Left ventricle myocardium superior (tissue), 1 donor: ENCODE measurements around the gene CLIC3. TPM values are rescaled to one million over a fixed set of nuclear protein-coding genes. Genes with fewer than 3 reads are reported as not detected.

Experiments used
- ATAC-seq: fragments of 200-7000 bp; cut with Tn5 transposase; one replicate; pipeline ENCODE4 v1.9.1; 2020; ENCODE audit warnings: mild to moderate bottlenecking, moderate library complexity
- DNase-seq: peaks from one replicate; pipeline ENCODE4 v3.0.0-alpha.2; 2020
- intact Hi-C: fragments of 100-400 bp; cut with micrococcal nuclease; formaldehyde crosslinking; loops from one replicate; pipeline ENCODE4 v1.11.0; 2022
- total RNA-seq: library from RNA; stranded (reverse); fragmentation: NEBNext Ultra II Directional; extraction: Animal tissue kit (Norgen Biotek cat#: 25700); gene quantifications from one replicate; pipeline ENCODE4 v1.2.1, GENCODE V29; 2021
- donor health status: DM: no; HTN: yes; CAD: no; lungs with severe emphysema.

The CLIC3 gene
- total RNA-seq, 1 donor from 2014 or later, result 1.7 TPM

GRCh38 chr9:136960212-136960937, 36.0 kb downstream of the CLIC3 start:
- no peak for DNase-seq
- no peak for ATAC-seq
- intact Hi-C loops, result no loop called here

DNA sequence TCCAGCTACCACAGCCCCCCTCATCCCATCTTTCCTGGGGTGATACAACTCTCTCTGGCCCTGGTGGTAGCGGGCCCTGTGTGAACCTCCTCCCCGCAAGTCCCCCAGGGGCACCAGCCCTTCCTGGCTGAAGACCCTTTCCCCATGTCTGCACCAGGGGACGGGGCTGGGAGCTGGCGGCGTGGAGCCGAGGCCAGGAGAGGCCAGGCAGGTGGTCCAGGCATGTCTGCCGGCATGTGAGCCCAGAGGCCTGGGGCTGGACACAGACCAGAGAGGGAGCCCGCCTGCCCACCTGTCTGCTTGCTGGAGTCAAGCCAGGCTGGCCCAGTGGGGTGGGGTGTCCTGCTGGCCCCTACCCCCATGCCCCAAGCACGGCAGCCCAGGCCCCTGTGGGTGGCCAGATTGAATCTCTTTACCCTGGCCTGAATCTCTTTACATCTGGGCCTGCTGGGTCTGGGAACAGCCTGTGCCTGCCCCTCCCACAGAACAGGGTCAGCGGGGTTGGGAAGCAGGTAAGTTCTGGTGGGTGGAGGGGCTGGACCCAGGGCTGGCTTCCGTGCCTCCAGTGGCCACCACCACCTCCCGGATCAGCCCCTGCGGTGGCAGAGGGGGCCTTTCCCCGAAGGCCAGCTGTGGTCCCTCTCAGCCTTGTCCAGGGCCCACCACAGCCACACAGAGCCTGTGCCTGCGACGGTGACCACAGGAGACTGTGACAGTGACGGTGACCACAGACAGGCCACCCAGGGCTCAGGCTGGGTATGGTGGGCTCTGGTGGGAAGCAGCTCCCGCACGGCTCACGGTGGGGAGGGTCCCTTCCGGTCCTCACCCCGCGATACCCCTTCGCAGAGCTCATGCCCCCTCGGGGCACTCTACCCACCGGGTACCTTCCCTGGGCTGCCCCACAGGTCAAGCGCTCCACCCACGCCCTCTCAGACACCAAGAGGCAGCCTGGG, 37.2 kb downstream of the CLIC3 start:
- DNase-seq (no peak), ATAC-seq (no peak)
- intact Hi-C loops, result no loop called here

- intact Hi-C loops, result no loop called here
- no peak for ATAC-seq
- DNase-seq, result no peak
These were observed 37.9 kb downstream of the CLIC3 start for GRCh38 chr9:136958473-136958872.

DNA sequence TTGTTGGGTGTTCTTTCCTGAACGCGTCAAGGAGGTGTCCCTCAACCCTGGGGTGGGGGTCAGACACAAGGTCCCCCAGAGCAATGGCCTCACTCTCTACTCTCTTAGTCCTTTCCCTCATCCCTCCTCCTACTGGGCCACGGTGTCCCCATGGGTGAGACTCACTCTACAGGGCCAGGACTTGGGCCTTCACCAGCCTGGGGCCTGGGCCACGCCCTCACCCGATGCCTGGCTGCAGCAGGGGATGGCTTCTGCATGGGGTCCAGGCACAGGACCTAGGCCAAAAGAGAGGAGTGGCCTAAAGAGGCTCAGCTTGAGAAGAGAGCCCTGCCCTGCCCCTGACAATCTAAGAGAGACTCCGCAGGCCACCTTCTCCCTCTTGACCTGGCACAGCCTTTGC, 38.5 kb downstream of the CLIC3 start:
- intact Hi-C loops, result no loop called here
- no peak for ATAC-seq
- no peak for DNase-seq

DNA sequence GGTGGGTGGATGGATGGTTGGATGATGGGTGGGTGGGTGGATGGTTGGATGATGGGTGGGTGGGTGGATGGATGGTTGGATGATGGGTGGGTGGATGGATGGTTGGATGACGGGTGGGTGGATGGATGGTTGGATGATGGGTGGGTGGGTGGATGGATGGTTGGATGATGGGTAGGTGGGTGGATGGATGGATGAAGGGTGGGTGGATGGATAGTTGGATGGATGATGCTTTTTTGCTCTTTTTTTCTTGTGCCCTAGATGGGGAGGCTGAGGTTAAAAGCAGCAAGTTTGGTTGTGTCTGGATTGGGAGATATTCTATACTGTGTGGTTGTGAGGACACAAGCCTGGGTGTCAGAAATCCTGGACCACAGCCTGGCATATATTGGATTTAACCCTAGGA, 38.9 kb downstream of the CLIC3 start:
- intact Hi-C loops, result no loop called here
- ATAC-seq (no peak), DNase-seq (no peak)

DNA sequence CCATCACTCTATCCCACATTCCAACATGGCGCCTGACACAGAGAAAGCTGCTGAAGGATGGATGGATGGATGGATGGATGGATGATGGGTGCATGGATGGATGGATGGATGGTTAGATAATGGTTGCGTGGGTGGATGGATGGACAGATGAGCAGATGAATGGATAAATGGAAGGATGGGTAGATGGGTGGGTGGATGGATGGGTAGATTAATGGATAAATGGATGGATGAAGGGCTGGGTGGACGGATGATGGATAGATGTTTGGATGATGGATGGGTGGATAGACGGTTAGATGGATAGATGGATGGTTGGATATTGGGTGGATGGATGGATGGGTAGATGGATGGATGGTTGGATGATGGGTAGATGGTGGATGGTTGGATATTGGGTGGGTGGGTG, 39.8 kb downstream of the CLIC3 start:
- no peak for DNase-seq
- intact Hi-C loops, result no loop called here
- ATAC-seq, result no peak

DNA sequence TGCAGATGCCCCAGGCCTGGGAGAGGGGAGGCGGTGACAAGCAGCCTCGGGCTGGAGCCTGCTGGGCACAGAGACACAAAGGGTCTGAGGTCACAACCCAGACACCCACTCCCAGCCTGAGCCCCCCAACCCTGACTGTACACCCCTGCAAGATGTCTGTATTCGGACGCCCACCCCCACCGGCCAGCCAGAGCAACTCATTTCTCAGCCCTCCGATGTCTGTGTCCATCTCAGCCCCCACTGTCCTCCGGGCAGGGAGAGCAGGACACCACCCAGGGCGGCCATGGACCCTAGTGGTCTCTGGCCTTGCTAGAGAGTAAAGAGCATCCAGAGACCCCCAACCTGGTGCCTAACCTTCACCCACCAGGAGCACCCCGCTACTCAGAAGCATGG, 40.4 kb downstream of the CLIC3 start:
- peak; percentile 20 for DNase-seq
- intact Hi-C loops, result no loop called here
- ATAC-seq, result no peak

DNA sequence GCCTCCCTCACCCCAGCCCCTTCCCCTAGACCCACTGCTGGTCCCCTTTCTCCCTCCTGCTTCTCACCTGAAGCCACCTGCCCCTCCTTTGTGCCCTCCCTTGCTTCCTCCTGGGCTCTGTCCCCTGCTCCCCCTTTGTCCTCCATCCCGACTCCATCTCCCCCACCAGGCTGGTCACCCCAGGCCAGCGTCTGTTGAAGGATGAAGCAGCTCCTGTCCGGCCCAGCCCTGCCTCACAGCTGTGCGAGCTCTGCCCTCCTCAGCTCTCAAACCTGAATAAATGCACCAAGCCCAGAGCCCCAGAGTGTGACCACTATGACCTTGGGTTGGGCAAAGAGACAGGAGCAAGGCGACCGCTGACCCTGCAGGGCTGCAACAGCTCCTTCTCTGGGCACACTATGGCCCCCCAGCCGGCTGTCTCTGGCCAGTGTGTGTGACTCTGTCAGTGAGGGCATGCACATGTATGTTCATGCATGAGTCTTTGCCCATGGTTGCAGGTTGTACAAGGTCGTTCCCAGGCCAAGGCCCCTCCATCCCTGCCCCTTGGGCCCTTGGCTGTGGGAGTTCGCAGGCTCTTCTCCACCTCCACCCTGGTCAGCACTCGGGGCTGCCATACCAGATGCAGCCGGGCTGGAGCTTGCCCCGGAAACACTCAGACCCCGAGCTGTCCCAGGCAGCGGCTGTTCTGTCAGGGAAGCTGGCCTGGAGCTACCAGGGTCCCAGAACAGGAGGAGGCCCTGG, 41.0 kb downstream of the CLIC3 start:
- no peak for DNase-seq
- intact Hi-C loops, result no loop called here
- no peak for ATAC-seq

DNA sequence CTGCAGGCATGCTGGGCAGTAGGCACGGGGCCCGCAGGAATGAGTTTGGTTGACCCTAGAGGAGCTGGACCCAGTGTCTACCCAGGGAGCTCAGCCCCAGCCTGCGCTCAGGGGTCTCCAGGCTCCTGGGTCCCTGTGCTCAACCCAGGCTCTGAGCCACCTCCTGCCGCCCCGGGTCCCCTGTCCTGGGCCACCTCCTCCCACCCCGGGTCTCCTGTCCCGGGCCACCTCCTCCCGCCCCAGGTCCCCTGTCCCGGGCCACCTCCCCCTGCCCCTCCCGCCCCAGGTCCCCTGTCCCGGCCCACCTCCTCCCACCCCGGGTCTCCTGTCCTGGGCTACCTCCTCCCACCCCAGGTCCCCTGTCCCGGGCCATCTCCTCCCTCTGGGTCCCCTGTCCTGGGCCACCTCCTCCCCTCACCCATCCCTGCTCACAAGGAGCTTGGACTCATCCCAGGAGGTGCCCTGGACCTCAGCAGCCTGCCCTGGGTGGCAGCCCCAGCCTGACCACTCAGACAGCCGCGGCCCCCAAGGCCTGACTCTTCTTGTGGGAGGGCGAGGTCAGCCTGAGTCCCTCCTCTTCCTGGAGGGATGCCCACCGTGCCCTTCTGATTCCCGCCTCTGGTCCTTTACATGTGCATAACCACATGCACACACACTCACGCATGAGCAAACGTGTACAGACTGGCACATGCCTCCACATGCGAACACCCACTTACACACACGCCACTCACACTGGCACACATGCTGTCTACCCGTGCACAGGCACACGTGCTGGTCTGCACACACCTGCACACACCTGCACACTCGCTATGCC, 41.9 kb downstream of the CLIC3 start:
- intact Hi-C loops, result no loop called here
- DNase-seq, result peak; percentile 25
- ATAC-seq, result no peak

DNA sequence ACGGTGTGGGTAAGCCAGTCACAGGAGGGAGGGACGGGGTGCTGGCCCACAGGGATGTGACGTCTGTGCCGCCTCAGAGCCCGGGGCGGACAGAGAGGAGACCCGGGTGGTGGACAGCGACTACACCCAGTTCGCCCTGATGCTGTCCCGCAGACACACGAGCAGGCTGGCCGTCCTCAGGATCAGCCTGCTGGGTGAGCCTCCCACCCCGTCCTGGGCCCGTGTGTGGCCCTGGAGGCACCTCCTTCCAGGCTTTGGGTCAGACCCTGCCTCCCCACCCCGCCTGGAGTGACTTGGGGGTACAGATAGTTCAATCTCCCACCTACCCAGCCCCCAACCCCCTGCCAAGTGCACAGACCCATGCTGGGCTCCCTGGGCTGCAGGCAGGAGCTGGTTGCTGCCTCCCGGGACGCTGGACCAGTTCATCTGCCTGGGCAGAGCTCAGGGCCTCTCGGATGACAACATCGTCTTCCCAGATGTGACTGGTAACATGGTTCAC, 42.5 kb downstream of the CLIC3 start:
- DNase-seq (peak; percentile 19), ATAC-seq (no peak)
- intact Hi-C loops, result no loop called here

- DNase-seq (peak; percentile 34), ATAC-seq (no peak)
- intact Hi-C loops, result no loop called here
These were observed 43.2 kb downstream of the CLIC3 start for GRCh38 chr9:136952876-136953770.

GRCh38 chr9:136952321-136952850, 44.0 kb downstream of the CLIC3 start:
- no peak for ATAC-seq

GRCh38 chr9:136951541-136952320, 44.6 kb downstream of the CLIC3 start, which contains the start of gene LCN12:
Gene LCN12, plus strand, starts transcription at chr9:136952273. Its CDS starts 55 bp downstream, at chr9:136952328.
- ATAC-seq (no peak), DNase-seq (peak; percentile 34)
- intact Hi-C loops, result no loop called here

More at GRCh38 chr9:136952321-136952850, 44.0 kb downstream of the CLIC3 start:
- peak; percentile 68 for DNase-seq
- intact Hi-C loops, result no loop called here

GRCh38 chr9:136950656-136951276, 45.6 kb downstream of the CLIC3 start:
- intact Hi-C loops, result no loop called here
- peak; percentile 53 for ATAC-seq
- peak; percentile 78 for DNase-seq

- ATAC-seq, result peak; percentile 90
- DNase-seq, result peak; percentile 98
- intact Hi-C loops, result no loop called here
These were observed 46.3 kb downstream of the CLIC3 start for GRCh38 chr9:136949817-136950655.
